Measurements from ENCODE around the gene PLA2G2D. TPM values are rescaled to one million over a fixed set of nuclear protein-coding genes. Genes with fewer than 3 reads are reported as not detected.

The PLA2G2D gene
- total RNA-seq, 1 donor from 2014 or later, result 0.16 TPM

GRCh38 chr1:20095564-20096434 lies 23.5 kb downstream of the PLA2G2D start:
- no peak for TF ChIP-seq CTCF (IDR thresholded peaks at IDR 0.05)
- no peaks in the 10 kb centered on the region for H3K27me3 Mint-ChIP-seq
- CTCF ChIA-PET, result no interaction called here
- no peak overlapping the region for H3K27ac Mint-ChIP-seq
- no peaks in the 10 kb centered on the region for H3K36me3 Mint-ChIP-seq (ENCODE audit: low read depth)
- POLR2A ChIA-PET, result no interaction called here
- intact Hi-C loops (cut with micrococcal nuclease), result no loop called here
- ATAC-seq (ENCODE audit: low read depth), result no peak
- H3K4me3 Mint-ChIP-seq, result no peak overlapping the region
- H3K9me3 Mint-ChIP-seq, result no peaks in the 10 kb centered on the region
- no peak for DNase-seq
- H3K4me1 Mint-ChIP-seq, result no peaks in the 10 kb centered on the region

GRCh38 chr1:20093940-20094391 lies 25.4 kb downstream of the PLA2G2D start:
- intact Hi-C loops (cut with micrococcal nuclease), result no loop called here
- Mint-ChIP-seq H3K27me3 (no peaks in the 10 kb centered on the region), H3K27ac (no peak overlapping the region), H3K9me3 (no peaks in the 10 kb centered on the region), H3K4me3 (no peak overlapping the region), H3K36me3 (ENCODE audit: low read depth) (no peaks in the 10 kb centered on the region), H3K4me1 (no peaks in the 10 kb centered on the region)
- ChIA-PET CTCF (no interaction called here), POLR2A (no interaction called here)
- DNase-seq (no peak), ATAC-seq (ENCODE audit: low read depth) (no peak)
- TF ChIP-seq CTCF (IDR thresholded peaks at IDR 0.05), result no peak

GRCh38 chr1:20093303-20093702 lies 26.0 kb downstream of the PLA2G2D start:
- no peaks in the 10 kb centered on the region for H3K36me3 Mint-ChIP-seq (ENCODE audit: low read depth)
- DNase-seq, result no peak
- H3K9me3 Mint-ChIP-seq, result no peaks in the 10 kb centered on the region
- no peak overlapping the region for H3K4me3 Mint-ChIP-seq
- no peak for TF ChIP-seq CTCF (IDR thresholded peaks at IDR 0.05)
- CTCF ChIA-PET, result no interaction called here
- no peaks in the 10 kb centered on the region for H3K4me1 Mint-ChIP-seq
- no peak for ATAC-seq (ENCODE audit: low read depth)
- no peaks in the 10 kb centered on the region for H3K27me3 Mint-ChIP-seq
- intact Hi-C loops (cut with micrococcal nuclease), result no loop called here
- POLR2A ChIA-PET, result no interaction called here
- no peak overlapping the region for H3K27ac Mint-ChIP-seq

GRCh38 chr1:20090641-20091040 lies 28.7 kb downstream of the PLA2G2D start:
- intact Hi-C loops (cut with micrococcal nuclease), result no loop called here
- POLR2A ChIA-PET, result no interaction called here
- H3K9me3 Mint-ChIP-seq, result no peaks in the 10 kb centered on the region
- peaks cover under 1% of the 10 kb centered on the region for H3K4me1 Mint-ChIP-seq
- CTCF ChIA-PET, result interaction anchor here (0.7 kb wide), 1 partner anchor 10 kb away, joined by 3 read pairs; no protein-coding TSS in a partner anchor
- H3K27me3 Mint-ChIP-seq, result no peaks in the 10 kb centered on the region
- ATAC-seq (ENCODE audit: low read depth), result no peak
- H3K36me3 Mint-ChIP-seq (ENCODE audit: low read depth), result no peaks in the 10 kb centered on the region
- no peak overlapping the region for H3K27ac Mint-ChIP-seq
- DNase-seq, result no peak
- no peak overlapping the region for H3K4me3 Mint-ChIP-seq
- TF ChIP-seq CTCF (IDR thresholded peaks at IDR 0.05), result no peak

- intact Hi-C loops (cut with micrococcal nuclease), result no loop called here
- POLR2A ChIA-PET, result no interaction called here
- H3K27me3 Mint-ChIP-seq, result no peaks in the 10 kb centered on the region
- DNase-seq (no peak), ATAC-seq (ENCODE audit: low read depth) (no peak)
- no peak overlapping the region for H3K27ac Mint-ChIP-seq
- TF ChIP-seq CTCF (IDR thresholded peaks at IDR 0.05), result no peak
- CTCF ChIA-PET, result interaction anchor here (0.7 kb wide), 1 partner anchor 10 kb away, joined by 3 read pairs; no protein-coding TSS in a partner anchor
- H3K4me3 Mint-ChIP-seq, result no peak overlapping the region
- no peaks in the 10 kb centered on the region for H3K36me3 Mint-ChIP-seq (ENCODE audit: low read depth)
- H3K4me1 Mint-ChIP-seq, result peaks cover 5% of the 10 kb centered on the region
- no peaks in the 10 kb centered on the region for H3K9me3 Mint-ChIP-seq
Observed at GRCh38 chr1:20090119-20090518, 29.2 kb downstream of the PLA2G2D start.
